ENCODE results near the gene GFOD1. TPM values are rescaled to one million over a fixed set of nuclear protein-coding genes. Genes with fewer than 3 reads are reported as not detected.
"Not testable (repeated sequence)": the region's sequence is repeated elsewhere in the genome, so short reads cannot be mapped to it uniquely, and the experiment has no call there.

Gene GFOD1
- polyA plus RNA-seq, 1 donor = 3.0 TPM

DNA sequence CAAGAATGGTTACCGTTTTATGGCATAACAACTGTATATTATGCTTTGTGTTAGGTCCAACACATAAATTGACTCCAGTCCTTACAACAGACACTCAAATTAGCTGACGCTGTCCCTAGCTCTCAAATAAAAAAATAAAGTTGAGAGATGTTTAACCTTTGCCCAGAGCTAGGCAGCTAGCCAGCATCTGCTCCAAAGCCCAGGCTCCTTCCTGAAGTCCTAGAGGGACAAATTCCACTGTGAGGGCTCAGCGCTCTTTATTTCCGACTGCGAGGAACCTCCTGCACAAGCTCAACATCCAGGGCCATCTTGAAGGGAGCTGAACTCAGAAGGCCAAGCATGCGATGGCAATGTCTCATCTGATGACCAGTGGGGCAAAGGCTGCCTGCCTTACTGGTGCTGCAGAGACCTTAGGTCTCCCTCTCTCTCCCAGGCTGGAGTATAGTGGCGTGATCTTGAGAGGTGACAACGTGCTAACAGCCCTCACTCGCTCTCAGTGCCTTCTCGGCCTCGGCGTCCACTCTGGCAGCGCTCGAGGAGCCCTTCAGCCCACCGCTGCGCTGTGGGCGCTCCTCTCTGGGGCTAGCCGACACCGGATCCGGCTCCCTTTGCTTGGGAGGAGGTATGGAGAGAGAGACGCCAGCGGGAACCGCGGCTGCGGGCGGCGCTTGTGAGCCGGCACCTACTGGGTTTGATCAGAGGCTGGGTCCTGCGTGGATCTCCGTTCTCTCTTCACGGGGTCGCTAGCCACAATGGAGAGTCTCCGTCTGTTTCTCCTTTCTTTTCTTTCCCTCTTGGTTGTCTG lies 24.7 kb upstream of the GFOD1 start:
- no peak for DNase-seq (ENCODE audit: low read depth)

DNA sequence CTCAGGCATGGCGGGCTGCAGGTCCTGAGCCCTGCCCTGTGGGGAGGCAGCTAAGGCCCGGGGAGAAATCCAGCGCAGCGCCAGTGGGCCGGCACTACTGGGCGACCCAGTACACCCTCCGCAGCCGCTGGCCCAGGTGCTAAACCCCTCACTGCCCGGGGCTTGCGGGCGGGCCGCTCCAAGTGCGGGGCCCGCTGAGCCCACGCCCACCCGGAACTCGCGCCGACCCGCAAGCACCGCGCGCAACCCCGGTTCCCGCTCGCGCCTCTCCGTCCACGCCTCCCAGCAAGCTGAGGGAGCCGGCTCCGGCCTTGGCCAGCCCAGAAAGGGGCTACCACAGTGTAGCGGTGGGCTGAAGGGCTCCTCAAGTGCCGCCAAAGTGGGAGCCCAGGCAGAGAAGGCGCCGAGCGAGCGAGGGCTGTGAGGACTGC lies 23.8 kb upstream of the GFOD1 start:
- DNase-seq (ENCODE audit: low read depth) = not testable (repeated sequence)

DNA sequence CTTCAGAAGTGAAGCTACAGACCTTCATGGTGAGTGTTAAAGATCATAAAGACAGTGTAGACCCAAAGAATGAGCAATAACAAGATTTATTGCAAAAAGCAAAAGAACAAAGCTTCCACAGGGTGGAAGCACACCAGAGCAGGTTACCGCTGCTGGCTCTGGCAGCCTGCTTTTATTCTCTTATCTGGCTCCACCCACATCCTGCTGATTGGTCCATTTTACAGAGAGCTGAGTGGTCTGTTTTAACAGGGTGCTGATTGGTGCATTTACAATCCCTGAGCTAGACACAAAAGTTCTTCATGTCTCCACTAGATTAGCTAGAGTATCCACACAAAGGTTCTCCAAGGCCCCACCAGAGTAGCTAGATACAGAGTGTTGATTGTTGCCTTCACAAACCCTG lies 23.0 kb upstream of the GFOD1 start:
- not testable (repeated sequence) for DNase-seq (ENCODE audit: low read depth)

DNA sequence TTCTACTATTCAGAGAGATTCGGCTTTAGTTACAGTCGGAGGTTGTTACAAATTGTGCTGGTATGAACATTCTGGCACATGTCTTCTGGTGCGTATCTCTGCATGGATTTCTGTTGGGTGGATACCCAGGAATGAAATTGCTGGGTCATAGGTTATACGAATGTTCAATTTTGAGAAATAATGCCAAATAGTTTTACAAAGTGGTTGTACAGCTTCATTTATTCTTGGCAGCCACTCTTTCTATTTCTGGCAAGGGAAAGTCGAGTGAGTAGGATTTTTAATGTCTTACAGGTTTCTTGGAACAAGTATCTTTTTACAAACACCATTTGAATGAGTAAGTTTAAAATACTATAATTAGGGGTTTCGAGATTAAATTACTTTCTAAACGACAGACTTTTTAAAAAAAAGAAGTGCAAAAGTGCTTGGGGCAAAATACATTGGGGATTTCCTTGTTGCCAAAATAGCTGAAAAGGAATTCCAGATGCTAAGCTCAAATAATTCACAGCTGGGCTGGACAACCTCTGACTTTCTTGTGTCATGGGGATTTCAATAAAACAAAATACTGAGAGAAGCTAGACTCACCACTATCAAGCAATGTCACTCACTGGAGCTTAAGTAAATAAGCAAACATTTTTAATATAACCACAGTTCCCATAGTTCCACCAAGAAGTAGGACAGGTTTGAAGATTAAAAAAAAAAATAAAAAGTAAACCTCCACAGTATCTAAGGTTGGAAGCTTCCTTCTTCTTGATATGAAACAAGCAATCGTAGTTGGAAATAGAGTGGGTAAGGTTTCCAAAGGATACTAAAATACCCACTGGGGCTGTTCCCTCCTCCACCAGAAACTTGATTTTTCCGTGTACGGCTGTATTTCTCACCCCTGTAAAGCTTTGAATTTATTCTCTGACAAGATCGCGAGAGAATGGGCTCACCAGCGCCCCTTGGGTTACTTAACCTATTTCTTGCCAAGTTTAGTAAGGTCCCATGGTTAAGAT lies 21.6 kb upstream of the GFOD1 start:
- peak; percentile 90 for DNase-seq (ENCODE audit: low read depth)

DNA sequence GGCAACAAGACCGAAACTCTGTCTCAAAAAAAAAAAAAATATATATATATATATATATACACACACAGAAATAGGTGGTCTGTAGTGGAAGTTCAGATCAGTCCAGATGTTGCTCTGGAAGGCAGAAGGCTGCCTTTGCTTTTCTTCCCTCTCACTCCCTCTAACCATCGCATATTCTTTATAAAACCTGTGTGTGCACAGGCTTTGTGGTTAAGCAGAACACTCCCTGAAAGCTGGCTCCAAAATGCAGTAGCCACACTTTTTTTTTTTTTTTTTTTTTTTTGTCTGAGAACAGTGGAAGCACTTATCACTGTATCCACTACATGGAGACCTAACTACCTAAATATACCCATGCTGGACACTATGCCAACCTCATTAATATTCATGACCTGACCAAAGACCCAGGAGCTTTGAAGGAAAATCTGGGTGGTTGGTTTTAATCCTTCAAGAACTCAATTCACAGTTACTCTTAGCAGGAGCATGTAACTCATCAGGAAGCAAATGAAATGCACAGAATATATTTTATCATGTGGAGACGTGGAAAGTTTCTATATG lies 20.0 kb upstream of the GFOD1 start:
- DNase-seq (ENCODE audit: low read depth) = no peak

DNA sequence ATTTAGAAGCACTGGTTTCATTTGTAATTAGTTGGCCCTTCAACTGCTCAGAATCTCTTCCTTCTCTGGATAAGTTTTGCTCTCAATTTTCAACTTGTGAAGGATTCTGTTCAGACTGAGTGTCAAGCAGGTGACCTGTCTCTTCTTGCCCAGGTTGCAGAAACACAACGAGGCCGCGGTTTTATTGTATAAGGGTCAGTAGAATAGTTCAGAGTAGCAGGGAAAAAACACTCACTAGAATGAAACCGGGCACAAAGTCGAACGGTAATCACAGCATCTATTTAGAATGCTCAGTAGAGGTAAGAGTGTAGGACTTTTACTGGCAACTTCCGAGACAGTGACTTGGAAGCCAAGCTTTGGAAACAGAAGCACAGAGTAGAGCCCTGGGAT lies 17.9 kb upstream of the GFOD1 start:
- no peak for DNase-seq (ENCODE audit: low read depth)

DNA sequence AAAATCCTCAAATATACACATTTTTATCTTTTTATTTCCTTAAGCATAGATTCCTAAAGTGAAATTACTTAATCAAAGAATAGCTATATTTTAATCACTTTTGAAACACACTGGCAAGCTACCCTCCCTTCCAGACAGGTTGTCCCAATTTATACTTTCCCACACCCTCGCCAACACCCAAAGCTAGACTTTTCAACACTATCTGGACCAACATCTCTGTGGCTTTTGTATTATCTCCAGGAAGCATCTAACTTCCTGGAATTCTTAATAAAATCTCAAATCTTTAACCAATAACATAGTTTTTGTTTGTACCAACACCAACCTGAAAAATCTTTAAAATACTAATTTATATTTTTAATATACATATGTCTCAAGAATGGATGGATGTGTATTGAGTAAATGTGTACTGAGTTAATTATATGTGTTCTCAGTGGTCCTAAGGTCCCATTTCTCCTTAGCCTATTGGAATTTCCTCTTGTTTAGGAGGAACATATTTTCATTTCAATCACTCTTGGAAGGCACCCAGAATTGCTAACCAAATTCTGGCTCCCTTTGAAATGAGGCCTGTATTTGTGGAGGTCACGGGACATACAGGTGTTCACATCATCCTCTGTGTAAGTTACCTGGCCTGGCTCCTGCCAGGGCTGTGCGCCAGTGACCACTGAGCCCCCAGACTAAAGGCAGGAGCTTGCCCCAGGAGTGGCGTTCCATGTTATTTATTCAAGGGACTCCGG lies 17.4 kb upstream of the GFOD1 start:
- DNase-seq (ENCODE audit: low read depth) = no peak

DNA sequence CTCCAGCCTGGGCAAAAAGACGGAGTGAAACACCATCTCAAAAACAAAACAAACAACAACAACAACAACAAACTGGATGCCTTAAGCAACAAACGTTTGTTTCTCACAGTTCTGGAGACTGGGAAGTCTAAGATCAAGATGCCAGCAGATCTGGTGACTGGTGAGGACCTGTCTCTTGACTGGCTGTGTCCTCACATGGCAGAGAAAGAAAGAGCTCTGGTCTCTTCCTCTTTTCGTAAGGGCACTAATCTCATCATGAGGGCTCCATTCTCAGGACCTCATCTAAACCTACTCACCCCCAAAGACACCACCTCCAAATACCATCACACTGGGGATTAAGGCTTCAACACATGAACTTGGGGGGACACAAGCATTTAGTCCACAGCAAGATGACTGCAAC lies 13.5 kb upstream of the GFOD1 start:
- no peak for DNase-seq (ENCODE audit: low read depth)

DNA sequence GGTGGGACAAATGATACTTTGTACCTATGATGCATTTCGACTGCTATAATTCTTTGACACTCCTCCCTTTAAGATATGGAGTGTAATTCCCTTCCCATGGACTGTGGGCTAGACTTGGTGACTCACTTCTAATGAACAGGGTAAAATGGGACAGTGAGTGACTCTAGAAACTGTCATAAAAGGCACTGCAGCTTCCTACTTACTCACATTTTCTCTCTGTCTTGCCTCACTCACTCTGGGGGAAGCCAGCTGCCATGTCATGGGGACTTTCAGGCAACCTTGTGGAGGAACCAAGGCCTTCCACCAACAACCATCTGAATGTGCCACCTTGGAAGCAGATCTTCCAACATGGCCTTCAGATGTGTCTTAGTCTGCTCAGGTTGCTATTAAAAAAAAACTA lies 12.9 kb upstream of the GFOD1 start:
- DNase-seq (ENCODE audit: low read depth) = no peak

DNA sequence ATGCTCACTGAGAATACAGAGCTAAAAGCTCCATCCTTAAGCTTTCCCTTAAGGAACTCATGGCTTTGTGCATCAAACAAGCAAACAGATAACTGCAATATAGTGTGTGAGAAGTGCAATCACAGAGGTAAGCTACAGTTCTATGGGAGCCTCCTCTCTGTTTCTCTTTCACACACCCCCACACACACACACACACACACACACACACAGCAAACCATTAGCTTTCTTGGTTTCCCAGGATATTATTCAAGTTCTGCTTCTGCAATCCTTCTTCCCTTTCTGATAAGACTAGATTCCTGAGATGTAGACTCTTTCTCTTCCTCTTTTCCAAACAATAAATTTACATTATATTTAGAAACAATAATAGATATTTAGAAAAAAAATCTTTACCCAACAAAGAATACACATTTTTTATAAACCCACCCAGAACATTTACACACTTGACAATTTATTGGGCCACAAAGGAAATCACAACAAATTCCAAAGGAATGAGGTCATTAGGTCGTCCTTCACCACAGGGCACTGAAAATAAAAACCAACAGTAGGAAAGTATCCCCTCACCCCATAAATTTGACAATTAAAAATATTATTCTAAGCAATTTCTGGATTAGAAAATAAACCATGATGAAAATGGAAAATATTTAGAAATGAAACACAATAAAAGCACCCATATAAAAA lies 9.3 kb upstream of the GFOD1 start:
- no peak for DNase-seq (ENCODE audit: low read depth)

DNA sequence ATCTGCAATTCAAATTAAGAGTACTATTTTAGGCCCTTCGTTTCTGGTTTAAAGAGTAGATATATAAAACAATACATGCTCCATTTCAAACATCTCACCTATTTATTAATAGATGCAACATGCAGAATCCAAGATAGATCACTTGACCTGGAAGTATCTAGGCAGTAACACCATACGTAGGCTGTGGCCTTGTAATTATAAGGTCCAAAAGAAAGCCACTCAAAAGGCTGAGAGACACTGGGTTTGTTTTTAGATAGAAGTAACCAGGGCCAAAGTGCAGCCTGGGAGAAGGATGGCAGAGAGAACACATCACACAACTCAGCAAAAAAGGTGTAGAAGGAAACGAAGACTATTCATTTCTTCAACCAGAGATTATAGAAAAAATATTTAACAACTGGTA lies 8.4 kb upstream of the GFOD1 start:
- DNase-seq (ENCODE audit: low read depth) = no peak

DNA sequence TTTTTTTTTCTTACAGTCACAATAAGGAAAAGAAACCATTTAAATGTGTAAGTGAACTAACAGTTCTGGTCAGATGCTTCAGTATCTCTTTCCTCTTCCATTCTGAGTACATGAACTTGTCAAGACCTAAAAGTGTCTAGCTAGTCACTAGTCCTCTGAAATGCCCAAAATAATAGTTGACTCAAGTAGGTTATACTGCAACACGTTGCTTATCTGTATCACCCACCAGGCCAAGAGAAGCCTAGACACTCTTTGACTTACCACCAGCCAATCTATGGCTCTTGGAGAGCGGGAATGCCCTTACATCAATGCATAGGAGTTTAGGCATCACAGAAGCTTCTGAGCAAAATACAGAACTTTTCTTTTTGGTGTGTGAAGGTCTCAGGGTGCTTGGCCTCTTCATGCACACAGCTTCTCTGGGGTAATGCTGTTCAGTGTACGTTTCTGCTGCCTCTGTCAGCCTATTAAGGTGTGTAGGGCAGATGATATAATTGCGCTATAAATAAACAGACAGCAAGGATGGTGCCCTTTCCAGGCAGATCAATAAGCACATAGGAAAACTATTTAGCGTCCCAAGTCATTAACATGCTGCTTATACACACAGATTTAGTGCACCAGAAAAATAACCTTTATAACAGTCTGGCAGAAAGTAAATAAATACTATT lies 7.8 kb upstream of the GFOD1 start:
- no peak for DNase-seq (ENCODE audit: low read depth)

DNA sequence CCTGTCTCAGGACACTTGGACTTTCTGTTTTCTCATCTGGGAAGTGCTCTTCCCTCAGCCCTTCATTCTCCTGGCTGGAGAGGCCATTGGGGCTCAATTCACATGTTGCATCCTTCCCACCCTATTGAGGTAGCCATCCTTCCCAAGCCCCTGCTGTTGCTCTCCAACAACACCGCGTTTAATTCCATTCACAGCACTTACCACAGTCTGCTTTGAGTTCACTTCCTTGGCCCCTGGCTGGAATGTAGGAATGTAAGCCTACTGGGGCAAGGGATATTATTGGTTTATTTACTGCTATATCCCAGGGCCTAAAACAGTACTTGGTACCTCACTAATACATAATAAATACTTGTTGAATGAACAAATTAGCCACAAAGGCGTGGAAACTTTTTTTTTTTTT lies 6.7 kb upstream of the GFOD1 start:
- DNase-seq (ENCODE audit: low read depth) = no peak

DNA sequence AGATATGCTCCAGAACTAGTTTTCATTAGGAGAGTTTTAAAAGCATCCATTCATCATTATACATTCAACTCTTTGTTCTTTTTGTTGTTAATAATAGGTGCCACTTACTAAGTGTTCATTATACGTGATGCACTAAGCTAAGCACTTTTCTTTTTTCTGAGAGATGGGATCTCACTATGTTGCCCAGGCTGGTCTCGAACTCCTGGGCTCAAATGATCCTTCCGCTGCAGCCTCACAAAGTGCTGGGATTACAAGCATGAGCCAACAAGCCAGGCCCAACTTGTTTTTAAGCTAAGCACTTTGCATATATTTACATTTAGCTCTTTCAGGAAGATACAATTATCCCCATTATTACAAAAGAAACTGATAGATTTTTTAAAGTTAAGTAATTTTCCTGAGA lies 5.7 kb upstream of the GFOD1 start:
- no peak for DNase-seq (ENCODE audit: low read depth)

DNA sequence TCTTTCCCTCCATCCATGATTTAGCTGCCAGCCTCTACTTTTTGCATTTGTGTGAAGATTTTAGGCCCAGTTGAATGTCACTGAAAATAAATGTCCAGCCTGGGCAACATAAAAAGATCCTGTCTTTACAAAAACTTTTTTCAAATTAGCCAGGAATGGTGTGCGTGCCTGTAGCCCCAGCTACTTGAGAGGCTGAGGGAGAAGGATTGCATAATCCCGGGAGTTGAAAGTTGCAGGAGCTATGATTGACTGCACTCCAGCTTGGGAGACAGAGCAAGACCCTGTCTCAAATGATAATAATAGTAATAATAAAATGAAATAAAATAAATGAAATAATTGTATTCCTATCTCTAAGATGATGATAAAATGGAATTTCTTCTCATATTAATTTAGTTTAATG lies 5.0 kb upstream of the GFOD1 start:
- DNase-seq (ENCODE audit: low read depth) = no peak

DNA sequence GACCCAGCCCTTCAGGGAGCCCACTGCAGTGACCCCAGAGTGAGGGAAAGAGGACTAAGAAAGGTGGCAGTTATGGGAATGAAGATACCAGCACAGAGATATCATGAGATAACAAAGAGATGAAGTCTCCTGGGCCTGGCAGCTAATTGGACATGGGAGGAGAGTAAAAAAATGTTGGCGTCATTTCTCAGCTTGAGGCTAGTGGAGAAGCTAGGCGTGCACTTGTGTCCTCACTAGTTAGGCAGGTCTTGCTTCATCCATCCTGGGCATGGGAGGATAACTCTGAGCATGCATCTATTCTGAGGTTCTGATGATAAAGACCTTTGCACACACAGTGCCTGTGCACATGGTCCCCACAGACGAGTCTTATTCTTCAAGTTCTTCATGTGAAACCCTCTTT lies 4.1 kb upstream of the GFOD1 start:
- no peak for DNase-seq (ENCODE audit: low read depth)

DNA sequence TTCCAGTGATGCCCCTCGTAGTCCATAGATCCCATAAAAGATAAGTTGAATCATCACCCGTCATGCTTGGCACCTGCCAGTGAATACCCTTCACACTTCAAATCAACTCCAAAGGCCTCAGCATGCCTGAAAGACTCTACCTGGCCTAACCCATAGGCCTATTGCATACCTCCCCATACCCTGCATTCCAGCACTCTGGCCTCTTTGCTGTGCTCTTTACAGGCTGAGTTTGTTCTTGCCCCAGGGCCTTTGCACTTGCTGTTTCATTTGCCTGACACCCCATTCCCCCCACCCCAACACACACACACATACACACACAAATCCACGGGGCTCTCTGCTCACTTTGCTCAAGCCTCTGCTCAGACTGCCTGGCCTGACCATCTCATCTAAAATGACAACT lies 3.0 kb upstream of the GFOD1 start:
- no peak for DNase-seq (ENCODE audit: low read depth)

DNA sequence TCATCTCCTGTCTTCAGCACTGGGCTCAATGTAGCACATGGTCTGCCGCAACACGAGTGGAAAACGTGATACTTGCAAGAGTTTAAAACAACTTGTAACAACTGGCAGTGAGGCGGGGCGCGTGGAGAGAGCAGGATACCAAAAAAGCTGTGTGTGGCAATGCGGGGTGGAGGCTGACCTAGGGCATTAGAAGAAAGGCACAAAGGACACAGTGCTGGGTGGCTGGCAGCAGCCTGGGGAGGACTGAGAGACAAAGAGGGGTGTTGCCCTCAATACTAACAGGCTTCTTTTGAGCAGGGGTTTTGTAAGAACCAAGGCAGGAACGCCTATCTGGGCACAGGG lies 1.5 kb upstream of the GFOD1 start:
- no peak for DNase-seq (ENCODE audit: low read depth)

DNA sequence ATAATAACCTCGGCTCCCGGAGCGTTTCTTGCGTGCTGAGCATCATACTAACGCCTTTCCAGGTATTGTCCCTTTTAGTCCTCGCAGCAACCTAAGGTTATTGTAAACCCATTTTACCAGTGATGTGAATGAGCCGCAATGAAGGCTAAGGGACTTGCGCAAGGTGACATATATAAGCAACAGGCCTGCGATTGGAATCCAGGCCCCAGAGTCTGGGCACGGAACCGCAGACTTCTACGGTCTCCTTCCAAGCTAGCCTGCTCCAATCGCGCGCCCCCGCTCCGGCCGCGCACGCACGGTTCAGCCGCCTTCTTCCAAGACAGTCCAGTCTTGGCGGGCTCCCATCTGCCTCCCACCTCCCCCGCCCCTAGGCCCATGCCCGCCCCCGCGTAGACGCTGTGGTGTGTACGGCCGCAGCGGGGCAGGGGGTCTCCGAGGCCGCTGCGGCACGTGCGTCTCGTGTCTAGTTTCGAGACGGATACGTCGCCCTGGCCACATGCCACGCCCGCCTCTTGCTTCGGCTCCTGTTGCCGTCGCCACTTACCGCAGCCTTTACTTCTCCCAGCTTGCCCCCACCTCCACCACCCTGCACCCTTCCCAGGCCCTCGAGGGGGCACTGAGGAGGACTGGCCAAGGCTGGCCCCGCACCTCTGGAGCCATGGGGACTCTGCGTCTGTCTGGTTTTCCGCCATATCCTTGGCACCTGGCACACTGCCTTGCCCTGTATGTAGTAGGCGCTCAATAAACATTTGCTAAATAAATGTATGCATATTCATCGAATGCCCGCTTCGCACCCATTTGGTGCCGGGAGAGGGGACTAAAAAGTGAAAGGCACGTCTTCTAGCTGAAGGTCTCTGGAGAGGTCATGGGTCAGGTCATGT lies 855 bp upstream of the GFOD1 start:
- DNase-seq (ENCODE audit: low read depth) = no peak

DNA sequence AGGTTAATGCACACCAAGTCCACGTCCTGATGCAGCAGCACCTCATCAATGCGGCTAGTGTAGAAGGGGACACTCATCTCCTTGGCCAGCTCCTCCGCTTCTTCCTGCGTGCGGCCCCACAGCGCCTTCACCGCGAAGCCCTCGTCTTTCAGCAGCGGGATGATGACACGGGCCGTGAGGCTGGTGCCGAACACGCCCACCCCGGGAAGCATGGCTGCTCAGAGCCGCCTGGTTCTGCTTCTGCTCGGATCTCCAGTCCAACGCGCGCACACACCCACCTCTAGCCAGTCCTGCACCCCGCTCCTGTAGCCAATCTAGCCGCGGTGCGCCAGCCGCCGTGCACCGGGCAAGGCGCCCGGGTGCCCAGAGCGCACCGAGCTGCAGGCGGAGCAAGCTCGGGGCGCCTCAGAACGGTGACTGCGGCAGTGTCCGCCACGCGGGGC lies 700 bp downstream of the GFOD1 start:
- no peak for DNase-seq (ENCODE audit: low read depth)

Measured in forelimb muscle (tissue), 1 donor.